CD4-positive, alpha-beta T cell (primary cell): Measurements from ENCODE around the gene RASGRP3. TPM values are rescaled to one million over a fixed set of nuclear protein-coding genes. Genes with fewer than 3 reads are reported as not detected.

ENCODE experiments used
- ATAC-seq: fragments of 200-7000 bp; cut with Tn5 transposase; one replicate; pipeline ENCODE4 v1.10.0; 2022; ENCODE audit warnings: mild to moderate bottlenecking; ENCODE audit not compliant: poor library complexity
- CTCF ChIA-PET: fragments of 350-600 bp; sonication (Branson Sonifier 250); formaldehyde crosslinking; loops from one replicate; lab custom pipeline; 2021; ENCODE audit warnings: antibody characterized with exemption, inconsistent platforms; lab: Charles Lee
- POLR2A ChIA-PET: fragments of 350-600 bp; sonication (Branson Sonifier 250); formaldehyde crosslinking; loops from one replicate; lab custom pipeline; 2021; ENCODE audit warnings: antibody characterized with exemption, inconsistent platforms; lab: Charles Lee
- DNase-seq, 14 experiments: peaks; one replicate each; pipeline ENCODE4 v3.0.0-alpha.2; 2013 to 2020; ENCODE audit warnings: mixed read lengths in 2 of 14
- H3K27ac ChIP-seq, 2 donors: one replicate each; pipeline versions ENCODE4 v1.5.1 to v1.7.0; 2013; ENCODE audit warnings: low read length in 2 of 2, low read depth in 1 of 2, mild to moderate bottlenecking in 1 of 2
- H3K27me3 ChIP-seq, 2 experiments: 1 replicate in 1 of 2; 2 replicates in 1 of 2; pipeline versions ENCODE4 v1.6.1 to v1.7.0; 2013; ENCODE audit warnings: low read length in 2 of 2, control low read depth in 1 of 2, mild to moderate bottlenecking in 1 of 2, moderate library complexity in 1 of 2; ENCODE audit not compliant: insufficient read depth in 2 of 2, control insufficient read depth in 1 of 2
- H3K36me3 ChIP-seq: one replicate; pipeline ENCODE4 v1.6.1; 2013; ENCODE audit warnings: low read length, control low read depth; ENCODE audit not compliant: insufficient read depth
- H3K4me1 ChIP-seq: one replicate; pipeline ENCODE4 v1.6.1; 2013; ENCODE audit warnings: low read length, control low read depth; ENCODE audit not compliant: insufficient read depth
- H3K4me3 ChIP-seq: one replicate; pipeline ENCODE4 v1.5.1; 2013; ENCODE audit warnings: mild to moderate bottlenecking, low read length, moderate library complexity
- H3K9me3 ChIP-seq, 2 experiments: 1 replicate in 1 of 2; 2 replicates in 1 of 2; pipeline versions ENCODE4 v1.6.1 to v1.7.0; 2013; ENCODE audit warnings: low read length in 2 of 2, mild to moderate bottlenecking in 2 of 2, control low read depth in 1 of 2, moderate library complexity in 1 of 2; ENCODE audit not compliant: control insufficient read depth in 1 of 2, insufficient read depth in 1 of 2
- H3K27ac Mint-ChIP-seq: one replicate; pipeline ENCODE4 v1.8.0; 2020; ENCODE audit warnings: mixed read lengths
- H3K27me3 Mint-ChIP-seq: one replicate; pipeline ENCODE4 v1.8.0; 2021; ENCODE audit warnings: mixed read lengths
- H3K36me3 Mint-ChIP-seq: one replicate; pipeline ENCODE4 v1.8.0; 2021; ENCODE audit warnings: low read depth, mixed read lengths
- H3K4me1 Mint-ChIP-seq: one replicate; pipeline ENCODE4 v1.8.0; 2021; ENCODE audit warnings: low read depth, mixed read lengths
- H3K4me3 Mint-ChIP-seq: one replicate; pipeline ENCODE4 v1.8.0; 2020; ENCODE audit warnings: mild to moderate bottlenecking, mixed read lengths
- H3K9me3 Mint-ChIP-seq: one replicate; pipeline ENCODE4 v1.8.0; 2020; ENCODE audit warnings: mixed read lengths
- CTCF ChIP-seq: fragments of 200-600 bp; IDR thresholded peaks from one replicate; pipeline ENCODE4 v1.8.0; 2022; ENCODE audit warnings: antibody characterized with exemption, mild to moderate bottlenecking
- intact Hi-C, 2 experiments: fragments of 100-400 bp; cut with DNase I in 1 of 2; cut with micrococcal nuclease in 1 of 2; formaldehyde crosslinking; loops; one replicate each; pipeline versions ENCODE4 v1.15.1 to v1.9.0; 2023 to 2025; cut with DNase I, micrococcal nuclease
- total RNA-seq, 174 experiments: library from RNA in 2 of 174; stranded (reverse) in 2 of 174; gene quantifications; one replicate each; pipeline ENCODE4 v1.2.3 and lab custom pipeline; 2021 to 2026

RASGRP3 gene
- total RNA-seq, 2 experiments from 2014 or later: 5.7 to 7.9 TPM

- intact Hi-C loops: no loop called here
- Histone ChIP-seq H3K36me3 (no peaks in the 10 kb centered on the region), H3K9me3 (no peaks in the 10 kb centered on the region), H3K4me3 (no peak overlapping the region), H3K4me1 (no peaks in the 10 kb centered on the region), H3K27ac (no peak overlapping the region), H3K27me3 (peaks cover 0 to 10% of the 10 kb centered on the region in 2 experiments)
- no peaks in the 10 kb centered on the region for H3K36me3 Mint-ChIP-seq
- H3K4me1 Mint-ChIP-seq: no peaks in the 10 kb centered on the region
- H3K4me3 Mint-ChIP-seq: no peak overlapping the region
- ATAC-seq: no peak
- H3K27ac Mint-ChIP-seq: no peak overlapping the region
- no peaks in the 10 kb centered on the region for H3K9me3 Mint-ChIP-seq
- ChIA-PET POLR2A (no interaction called here), CTCF (no interaction called here)
- TF ChIP-seq CTCF: no peak
- DNase-seq: no peak
- H3K27me3 Mint-ChIP-seq: peaks cover 5% of the 10 kb centered on the region
Observed at GRCh38 chr2:33442528-33443079, 33.8 kb upstream of the RASGRP3 start.

GRCh38 chr2:33443274-33443829, 33.1 kb upstream of the RASGRP3 start:
- H3K4me1 ChIP-seq: no peaks in the 10 kb centered on the region
- intact Hi-C loops: no loop called here
- DNase-seq: no peak
- H3K36me3 ChIP-seq: no peaks in the 10 kb centered on the region
- H3K27ac ChIP-seq: no peak overlapping the region
- CTCF ChIA-PET: interaction anchor here (0.7 kb wide), 1 partner anchor 206 kb away, joined by 4 read pairs; no protein-coding TSS in a partner anchor
- TF ChIP-seq CTCF: no peak
- Mint-ChIP-seq H3K27me3 (peaks cover 5% of the 10 kb centered on the region), H3K27ac (no peak overlapping the region), H3K4me3 (no peak overlapping the region), H3K36me3 (no peaks in the 10 kb centered on the region), H3K9me3 (no peaks in the 10 kb centered on the region), H3K4me1 (no peaks in the 10 kb centered on the region)
- no peak overlapping the region for H3K4me3 ChIP-seq
- peaks cover 0 to 10% of the 10 kb centered on the region in 2 experiments for H3K27me3 ChIP-seq
- ATAC-seq: no peak
- POLR2A ChIA-PET: no interaction called here
- H3K9me3 ChIP-seq: no peaks in the 10 kb centered on the region

GRCh38 chr2:33444967-33445366, 31.5 kb upstream of the RASGRP3 start:
- H3K36me3 Mint-ChIP-seq: no peaks in the 10 kb centered on the region
- H3K27me3 Mint-ChIP-seq: no peaks in the 10 kb centered on the region
- intact Hi-C loops: no loop called here
- ChIA-PET POLR2A (no interaction called here), CTCF (no interaction called here)
- Histone ChIP-seq H3K27ac (no peak overlapping the region), H3K4me3 (no peak overlapping the region), H3K4me1 (no peaks in the 10 kb centered on the region), H3K27me3 (peaks cover 0 to 4% of the 10 kb centered on the region in 2 experiments), H3K9me3 (no peaks in the 10 kb centered on the region), H3K36me3 (no peaks in the 10 kb centered on the region)
- ATAC-seq: no peak
- H3K9me3 Mint-ChIP-seq: no peaks in the 10 kb centered on the region
- no peak overlapping the region for H3K27ac Mint-ChIP-seq
- no peak for DNase-seq
- no peak for TF ChIP-seq CTCF
- H3K4me3 Mint-ChIP-seq: no peak overlapping the region
- no peaks in the 10 kb centered on the region for H3K4me1 Mint-ChIP-seq
